CD4-positive, alpha-beta T cell treated with Interleukin-10 for 1 hour (primary cell): Measurements from ENCODE around the gene PIAS3.
"Not testable (repeated sequence)": the region's sequence is repeated elsewhere in the genome, so short reads cannot be mapped to it uniquely, and the experiment has no call there.

Experiments used
- DNase-seq: peaks from one replicate; pipeline ENCODE4 v3.0.0-alpha.2; 2020

The PIAS3 gene

DNA sequence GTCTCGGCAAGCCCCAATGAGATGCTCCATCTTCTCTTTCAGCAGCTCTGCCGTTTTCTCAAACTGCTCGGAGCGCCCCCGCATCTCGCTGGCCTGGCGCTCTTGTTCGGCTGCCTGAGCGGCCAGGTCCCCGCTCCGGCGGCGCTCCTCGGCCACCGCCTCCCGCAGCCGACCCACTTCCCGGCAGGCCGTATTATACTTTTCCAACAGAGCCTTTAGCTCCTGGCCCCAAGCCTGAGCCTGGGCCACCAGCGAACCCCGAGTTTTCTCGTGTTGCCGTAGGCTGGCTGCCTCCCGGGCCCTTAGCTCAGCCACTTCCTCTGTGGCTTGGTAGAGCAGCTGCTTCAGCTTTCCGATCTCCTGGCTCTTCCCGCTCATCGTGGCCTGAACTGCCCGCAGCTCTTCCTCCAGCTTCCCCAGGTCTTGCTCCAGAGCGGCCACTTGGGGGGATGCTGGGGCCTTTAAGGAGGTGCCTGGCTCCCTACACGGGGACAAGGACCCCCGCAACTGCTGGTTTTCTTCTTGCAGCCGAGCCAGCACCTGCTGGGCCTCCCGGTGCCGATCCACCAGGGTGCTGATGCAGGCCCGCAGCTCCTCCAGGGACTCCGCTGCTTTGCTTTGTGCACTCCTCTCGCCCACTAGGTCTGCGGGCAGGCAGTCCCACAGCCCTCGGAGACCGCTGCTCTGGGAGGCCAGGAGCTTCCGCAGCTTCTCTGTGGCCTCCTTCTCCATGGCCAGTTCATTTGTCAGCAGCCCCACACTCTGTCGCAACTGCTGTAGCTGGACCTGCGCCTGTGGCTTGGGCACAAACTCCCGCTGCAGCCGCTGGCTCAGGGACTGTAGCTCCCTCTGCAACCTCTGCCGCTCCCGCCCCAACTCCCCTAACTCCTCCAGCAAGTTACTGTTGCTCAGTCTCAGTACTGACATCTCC lies 13.4 kb upstream of the PIAS3 start:
- DNase-seq: peak; percentile 32

- DNase-seq: no peak
Observed at GRCh38 chr1:145868232-145868631, 9.4 kb upstream of the PIAS3 start.

DNA sequence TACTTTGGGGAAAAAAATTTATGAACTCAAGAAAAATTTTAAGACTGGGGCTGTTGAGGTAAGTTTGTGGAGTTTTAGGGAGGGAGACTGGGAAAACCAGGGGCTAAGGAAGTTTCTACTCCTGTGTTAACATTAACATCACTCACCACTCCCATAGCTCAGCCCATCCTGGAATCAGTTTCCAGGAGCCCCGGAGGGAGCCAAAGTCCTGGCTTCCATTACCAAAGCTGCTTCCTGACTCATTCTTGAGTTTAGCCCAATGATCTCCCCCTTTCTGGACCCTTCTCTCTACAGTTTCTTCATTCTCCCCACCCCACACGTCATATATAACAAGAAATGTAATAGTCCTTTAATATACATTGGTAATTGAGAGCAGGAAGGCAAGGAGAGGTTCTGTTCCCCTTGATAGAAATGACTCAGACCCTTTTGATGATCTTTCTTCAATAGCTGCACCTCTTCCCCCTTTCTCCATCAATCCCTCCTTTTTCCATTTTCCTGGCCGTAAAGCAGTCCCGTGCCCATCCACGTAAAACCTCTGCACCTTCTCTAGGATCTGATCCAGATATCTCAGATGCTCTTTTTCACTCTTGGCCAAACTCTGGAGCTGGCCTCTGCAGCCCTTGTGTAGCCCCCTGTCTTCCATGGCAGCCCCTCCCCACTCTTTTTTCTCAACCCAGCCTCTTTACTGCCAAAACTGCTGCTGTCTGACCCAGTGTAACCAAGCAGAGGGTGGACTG lies 4.6 kb upstream of the PIAS3 start:
- no peak for DNase-seq

- DNase-seq: peak; percentile 78
Observed at GRCh38 chr1:145859491-145860023, 676 bp upstream of the PIAS3 start.

DNA sequence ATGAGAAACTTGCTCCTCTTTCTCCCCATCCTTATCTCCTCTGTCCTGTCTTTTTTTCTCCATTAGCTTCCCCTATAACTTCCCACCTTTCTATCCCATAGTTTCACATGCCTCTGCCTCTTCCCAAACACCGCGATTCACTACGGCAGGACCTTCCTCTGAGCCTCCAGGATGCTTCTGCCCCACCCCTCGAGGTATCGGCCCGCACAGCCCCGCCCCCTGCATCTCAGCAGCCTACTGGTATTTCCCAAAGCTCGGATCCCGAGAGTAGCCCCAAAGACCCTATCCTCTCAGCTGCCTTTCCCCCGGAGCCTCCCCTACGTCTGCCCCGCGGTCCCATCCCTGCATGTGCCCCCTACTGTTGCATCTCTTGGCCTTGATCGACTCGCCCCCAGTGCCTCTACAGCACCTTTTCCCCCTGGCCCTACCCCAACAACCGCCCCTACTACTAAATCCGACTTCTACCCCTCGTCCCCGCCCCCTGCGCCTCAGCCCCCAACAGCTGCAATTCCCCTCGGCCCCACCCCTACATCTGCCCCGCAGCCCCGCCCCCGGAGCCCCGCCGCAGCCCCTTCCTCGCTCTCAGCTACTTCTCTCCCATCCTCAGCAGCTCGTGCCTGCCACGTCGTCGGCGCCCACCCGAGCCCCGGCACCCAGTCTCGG lies 512 bp downstream of the PIAS3 start:
- DNase-seq: no peak

DNA sequence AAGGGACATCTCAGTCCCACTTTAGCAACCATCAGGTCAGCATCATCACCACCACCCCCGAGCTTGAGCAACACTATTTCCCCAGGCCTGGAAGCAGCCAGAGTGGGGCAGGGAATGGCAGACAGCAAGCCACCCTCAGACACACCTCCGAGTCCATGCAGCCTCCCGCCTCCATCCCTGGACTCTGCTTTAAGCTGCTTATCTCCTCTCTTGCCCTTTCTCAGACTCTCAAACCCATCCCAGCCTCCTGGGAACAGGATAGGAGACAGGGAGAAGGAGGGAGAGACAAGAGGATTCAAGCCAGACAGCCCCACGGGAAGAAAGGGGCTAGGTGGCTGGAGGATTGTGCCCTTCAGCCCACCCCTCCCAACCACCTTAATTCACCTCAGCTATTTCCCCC lies 1.7 kb downstream of the PIAS3 start:
- no peak for DNase-seq

GRCh38 chr1:145855426-145855948 lies 3.4 kb downstream of the PIAS3 start:
- DNase-seq: no peak

GRCh38 chr1:145849356-145850160 lies 9.3 kb downstream of the PIAS3 start:
- no peak for DNase-seq

DNA sequence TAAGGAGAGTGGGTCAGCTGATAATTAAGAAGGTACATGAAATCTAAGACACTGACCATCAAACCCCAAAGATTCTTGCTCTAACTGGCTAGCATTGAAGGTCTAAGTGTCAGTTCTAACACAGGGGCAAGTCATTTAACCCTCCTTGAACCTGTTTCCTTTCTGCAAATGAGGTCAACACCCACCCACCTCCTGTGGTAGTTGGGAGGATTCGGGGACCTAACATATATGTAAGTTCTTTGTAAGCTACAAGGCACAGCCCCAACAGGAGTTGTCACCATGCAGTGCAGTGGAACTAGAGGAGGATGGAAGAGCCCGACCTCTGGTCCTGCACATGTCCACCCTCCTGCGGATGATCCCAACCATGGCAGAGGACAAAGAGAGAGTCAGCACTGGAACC lies 11.1 kb downstream of the PIAS3 start:
- no peak for DNase-seq

GRCh38 chr1:145846201-145846612 lies 12.7 kb downstream of the PIAS3 start:
- DNase-seq: peak; percentile 52

GRCh38 chr1:145845514-145846161 lies 13.2 kb downstream of the PIAS3 start, which contains the start of gene NUDT17:
TSS of gene NUDT17 (plus strand) at chr1:145845630. CDS start at chr1:145845641, 11 bp downstream.
- peak; percentile 77 for DNase-seq

GRCh38 chr1:145845144-145845513 lies 13.8 kb downstream of the PIAS3 start:
- DNase-seq: no peak

- no peak for DNase-seq
Observed at GRCh38 chr1:145843031-145843430, 15.8 kb downstream of the PIAS3 start.

GRCh38 chr1:145837656-145838055 lies 21.2 kb downstream of the PIAS3 start:
- DNase-seq: no peak

- not testable (repeated sequence) for DNase-seq
Observed at GRCh38 chr1:145830810-145831209, 28.1 kb downstream of the PIAS3 start.

- no peak for DNase-seq
Observed at GRCh38 chr1:145828367-145829026, 30.4 kb downstream of the PIAS3 start.

DNA sequence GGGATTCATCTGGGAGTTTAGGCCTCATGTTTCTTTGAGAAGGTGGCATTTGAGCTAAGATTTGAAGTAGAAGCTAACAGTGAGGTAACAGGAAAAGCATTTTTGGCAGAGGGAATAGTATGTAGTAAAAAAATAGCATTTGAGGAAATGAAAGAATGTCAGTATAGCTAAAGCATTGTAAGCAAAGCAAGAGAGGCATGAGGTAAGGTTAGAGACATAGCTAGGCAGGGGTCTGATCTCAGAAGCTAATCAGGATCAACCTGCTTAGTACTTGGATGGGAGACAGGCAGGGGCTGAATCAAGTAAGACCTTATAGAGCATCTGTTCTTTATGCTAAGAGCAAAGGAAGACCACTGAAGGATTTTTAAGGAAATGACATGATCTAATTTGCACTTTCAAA lies 30.9 kb downstream of the PIAS3 start:
- no peak for DNase-seq

DNA sequence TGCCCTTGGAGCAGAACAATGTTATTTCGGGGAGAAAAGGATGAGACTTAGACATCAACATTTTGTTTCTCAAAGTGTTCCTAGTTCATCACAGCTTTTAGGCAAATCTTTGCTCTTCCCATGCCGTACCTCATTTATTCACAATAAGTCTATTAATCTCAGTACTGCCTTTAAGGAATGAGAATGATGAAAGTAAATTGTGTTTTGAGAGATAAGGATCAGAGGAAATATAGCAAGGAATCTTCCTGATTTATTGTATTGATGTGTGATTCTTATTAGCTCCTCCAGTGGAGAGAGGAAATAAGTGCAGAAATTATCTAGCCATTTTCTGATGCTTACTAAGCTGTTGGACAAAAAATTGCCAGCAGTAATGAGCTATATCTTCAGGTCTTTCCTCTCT lies 32.9 kb downstream of the PIAS3 start:
- no peak for DNase-seq

- DNase-seq: no peak
Observed at GRCh38 chr1:145824499-145824842, 34.4 kb downstream of the PIAS3 start.

- DNase-seq: peak; percentile 90
Observed at GRCh38 chr1:145823565-145824498, 35.0 kb downstream of the PIAS3 start, which contains the start of the genes POLR3C and RNF115. TSS of gene POLR3C (plus strand) at chr1:145824200. CDS start at chr1:145825777, 1,577 bp downstream. TSS of gene RNF115 (minus strand) at chr1:145824095. CDS start at chr1:145823873, 222 bp downstream.
